IMR-90 (cell line): ENCODE data around the gene SHCBP1L. TPM values are rescaled to one million over a fixed set of nuclear protein-coding genes. Genes with fewer than 3 reads are reported as not detected.

ENCODE experiments used
- ATAC-seq: fragments of 200-7000 bp; cut with Tn5 transposase; 2 replicates; pipeline ENCODE4 v1.9.1; 2020; ENCODE audit warnings: low read depth, mild to moderate bottlenecking, moderate library complexity
- BruUV-seq: library from RNA; stranded (reverse); fragments of 400-500 nt; replicated peaks from 2 replicates; lab custom pipeline; 2021; lab: Mats Ljungman, UMichigan
- CTCF ChIA-PET: fragments of 300-600 bp; formaldehyde crosslinking; extraction: SDS; loops from one replicate; lab custom pipeline; 2021; ENCODE audit warnings: antibody characterized with exemption; lab: Yijun Ruan, JAX
- POLR2A ChIA-PET: fragments of 300-600 bp; sonication (Branson Sonifier 250); formaldehyde crosslinking; loops from one replicate; lab custom pipeline; 2022; ENCODE audit warnings: antibody characterized with exemption; ENCODE audit not compliant: unreplicated experiment; lab: Charles Lee
- DNase-seq: peaks from one replicate; pipeline ENCODE4 v3.0.0; 2013
- H2AFZ ChIP-seq: replicated peaks from 2 replicates; pipeline ENCODE3; 2013; ENCODE audit warnings: low read length, mild to moderate bottlenecking; ENCODE audit not compliant: poor library complexity
- H2AK5ac ChIP-seq: 2 replicates; pipeline ENCODE4 v1.6.1; 2013; ENCODE audit warnings: low read depth, low read length, inconsistent platforms
- H2AK9ac ChIP-seq: replicated peaks from 2 replicates; pipeline ENCODE3; 2013; ENCODE audit warnings: mild to moderate bottlenecking, low read depth, low read length, moderate library complexity; ENCODE audit not compliant: poor library complexity
- H2BK120ac ChIP-seq: 2 replicates; pipeline ENCODE4 v1.6.1; 2013; ENCODE audit warnings: low read depth, low read length, inconsistent platforms
- H2BK15ac ChIP-seq: 3 replicates; pipeline ENCODE4 v1.6.1; 2013; ENCODE audit warnings: low read depth, low read length, inconsistent platforms
- H2BK20ac ChIP-seq: 2 replicates; pipeline ENCODE4 v1.6.1; 2013; ENCODE audit warnings: low read depth, mild to moderate bottlenecking, inconsistent platforms, low read length, moderate library complexity
- H2BK5ac ChIP-seq: 2 replicates; pipeline ENCODE4 v1.6.1; 2013; ENCODE audit warnings: mild to moderate bottlenecking, low read depth, low read length, inconsistent platforms; ENCODE audit not compliant: poor library complexity, severe bottlenecking
- H3K14ac ChIP-seq: replicated peaks from 2 replicates; pipeline ENCODE4 v1.6.1; 2013; ENCODE audit warnings: low read depth, low read length, inconsistent platforms
- H3K18ac ChIP-seq: 2 replicates; pipeline ENCODE4 v1.6.1; 2013; ENCODE audit warnings: low read depth, low read length, control low read depth
- H3K23ac ChIP-seq: 2 replicates; pipeline ENCODE4 v1.6.1; 2013; ENCODE audit warnings: low read depth, low read length, inconsistent platforms
- H3K27ac ChIP-seq: 2 replicates; pipeline ENCODE4 v1.5.1; 2013; ENCODE audit warnings: mild to moderate bottlenecking, control low read depth, low read length; ENCODE audit not compliant: insufficient read depth
- H3K27me3 ChIP-seq: 2 replicates; pipeline ENCODE4 v1.6.1; 2013; ENCODE audit warnings: low read length; ENCODE audit not compliant: control insufficient read depth, insufficient read depth
- H3K36me3 ChIP-seq: 2 replicates; pipeline ENCODE4 v1.6.1; 2013; ENCODE audit warnings: low read length, mixed read lengths; ENCODE audit not compliant: control insufficient read depth, insufficient read depth
- H3K4ac ChIP-seq: 2 replicates; pipeline ENCODE4 v1.6.1; 2013; ENCODE audit warnings: low read depth, low read length, inconsistent platforms
- H3K4me1 ChIP-seq: 2 replicates; pipeline ENCODE4 v1.6.1; 2013; ENCODE audit warnings: low read length, mixed read lengths; ENCODE audit not compliant: control insufficient read depth, insufficient read depth
- H3K4me2 ChIP-seq: 2 replicates; pipeline ENCODE4 v1.6.1; 2013; ENCODE audit warnings: low read depth, mild to moderate bottlenecking, control low read depth, low read length, moderate library complexity
- H3K4me3 ChIP-seq: 2 replicates; pipeline ENCODE4 v1.5.1; 2013; ENCODE audit warnings: low read depth, mild to moderate bottlenecking, control low read depth, low read length, moderate library complexity; ENCODE audit not compliant: insufficient read depth
- H3K56ac ChIP-seq: 2 replicates; pipeline ENCODE4 v1.6.1; 2013; ENCODE audit warnings: low read length, inconsistent platforms; ENCODE audit not compliant: insufficient read depth; ENCODE audit errors: extremely low read depth
- H3K79me1 ChIP-seq, 2 experiments: 2 replicates each; pipeline ENCODE4 v1.6.1; 2013; ENCODE audit warnings: low read length in 2 of 2, inconsistent platforms in 1 of 2, low read depth in 1 of 2
- H3K9ac ChIP-seq: 2 replicates; pipeline ENCODE4 v1.6.1; 2013; ENCODE audit warnings: low read depth, low read length, control low read depth
- H3K9me1 ChIP-seq: 2 replicates; pipeline ENCODE4 v1.6.1; 2013; ENCODE audit warnings: low read length, inconsistent platforms; ENCODE audit not compliant: insufficient read depth
- H3K9me3 ChIP-seq: 2 replicates; pipeline ENCODE4 v1.6.1; 2013; ENCODE audit warnings: low read length; ENCODE audit not compliant: control insufficient read depth, insufficient read depth
- H4K20me1 ChIP-seq: 2 replicates; pipeline ENCODE4 v1.6.1; 2013; ENCODE audit warnings: low read length, inconsistent platforms; ENCODE audit not compliant: insufficient read depth
- H4K5ac ChIP-seq: 2 replicates; pipeline ENCODE4 v1.6.1; 2013; ENCODE audit warnings: mild to moderate bottlenecking, low read depth, low read length, control low read depth
- H4K8ac ChIP-seq, 2 experiments: 2 replicates each; pipeline ENCODE4 v1.6.1; 2013; ENCODE audit warnings: low read depth in 2 of 2, low read length in 2 of 2, control low read depth in 1 of 2, inconsistent platforms in 1 of 2
- H4K91ac ChIP-seq: 2 replicates; pipeline ENCODE4 v1.6.1; 2013; ENCODE audit warnings: low read depth, low read length, inconsistent platforms; ENCODE audit not compliant: insufficient read depth
- CHD1 ChIP-seq: IDR thresholded peaks from 2 replicates; pipeline ENCODE4 v1.6.1; 2012; ENCODE audit warnings: low read depth, low read length, improper control_type of control experiment
- MAFK ChIP-seq: IDR thresholded peaks from 2 replicates; pipeline ENCODE4 v1.6.1; 2012; ENCODE audit warnings: low read depth, low read length, improper control_type of control experiment
- POLR2A ChIP-seq: IDR thresholded peaks from 2 replicates; pipeline ENCODE4 v1.6.1; 2012; ENCODE audit warnings: mild to moderate bottlenecking, low read depth, low read length
- SMC3 ChIP-seq: fragments of 150-350 bp; IDR thresholded peaks from 2 replicates; pipeline ENCODE4 v1.6.1; 2016; ENCODE audit warnings: low read depth, mild to moderate bottlenecking, antibody characterized with exemption, low read length, moderate library complexity
- WGBS, 2 experiments: methylation state at CpG; one replicate each; pipeline versions ENCODE4 v1.1.5 to v1.1.7; 2013; ENCODE audit warnings: missing lambda C conversion rate in 2 of 2; ENCODE audit not compliant: insufficient read length in 1 of 2; ENCODE audit errors: extremely low coverage in 2 of 2; 5-methylcytosine and 5-hydroxymethylcytosine counted together
- dilution Hi-C: fragments of 300-500 bp; cut with HindIII; formaldehyde crosslinking; loops from one replicate; pipeline ENCODE4 v1.14.3; 2018; ENCODE audit warnings: low sequenced_read_pairs; ENCODE audit not compliant: unreplicated experiment
- in situ Hi-C: fragments of 300-500 bp; cut with MboI; formaldehyde crosslinking; loops from 3 replicates; pipeline ENCODE4 v1.14.3; 2019; ENCODE audit warnings: low sequenced_read_pairs, inconsistent platforms, mixed read lengths
- intact Hi-C: fragments of 100-400 bp; cut with micrococcal nuclease; formaldehyde crosslinking; loops from 2 replicates; pipeline ENCODE4 v1.10.0; 2022
- polyA plus RNA-seq, 3 experiments: library from polyadenylated mRNA; depleted of rRNA; stranded (reverse); fragments of >200 nt; gene quantifications; 2 replicates each; pipeline ENCODE4 v1.2.3, GENCODE V29; 2012; ENCODE audit warnings: low replicate concordance in 1 of 3
- total RNA-seq: library from RNA; depleted of rRNA; stranded (reverse); fragments of >200 nt; gene quantifications from 2 replicates; pipeline ENCODE4 v1.2.3, GENCODE V29; 2012
- TF ChIP-seq, protein P1 (sequence below): conservative IDR thresholded peaks from 2 replicates; pipeline ENCODE4 v1.5.1; 2012; ENCODE audit warnings: mild to moderate bottlenecking, low read depth, low read length, improper control_type of control experiment

SHCBP1L gene
- total and polyA plus RNA-seq, 2 of the 4 experiments (the other 2 are of a cell fraction) = not detected

DNA sequence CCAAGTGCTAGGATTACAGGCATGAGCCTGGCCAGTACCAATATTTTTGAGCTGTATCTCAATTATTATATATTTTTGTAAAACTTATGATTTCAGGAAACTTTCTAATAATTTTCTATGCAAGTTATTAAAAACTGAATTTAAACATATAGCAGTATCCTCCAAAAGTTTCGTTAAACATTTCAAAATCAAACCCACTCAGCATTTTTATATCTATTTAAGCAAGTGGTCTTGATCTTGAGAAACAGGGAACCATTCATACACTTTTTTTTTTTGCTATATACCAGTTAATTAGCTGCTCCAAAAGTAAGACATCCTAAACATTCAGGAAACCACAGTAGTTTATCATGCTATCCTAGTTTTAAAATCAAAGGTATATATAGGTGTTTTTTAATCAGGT lies 22.0 kb downstream of the SHCBP1L start:
- ChIA-PET CTCF (no interaction called here), POLR2A (no interaction called here)
- Histone ChIP-seq H2BK15ac (no peak overlapping the region), H3K79me1 (no peaks in the 10 kb centered on the region), H3K56ac (no peak overlapping the region), H3K23ac (no peak overlapping the region), H2BK5ac (no peak overlapping the region), H3K27me3 (peaks cover 2% of the 10 kb centered on the region; the same call in 1 of the 2 replicates), H3K4me1 (no peaks in the 10 kb centered on the region), H4K20me1 (no peaks in the 10 kb centered on the region), H4K91ac (no peak overlapping the region), H2BK120ac (no peak overlapping the region), H3K9ac (no peak overlapping the region), H4K8ac (no peak overlapping the region), H3K14ac (no peak overlapping the region), H3K9me3 (no peaks in the 10 kb centered on the region), H3K36me3 (no peaks in the 10 kb centered on the region), H3K9me1 (no peaks in the 10 kb centered on the region), H3K4ac (no peak overlapping the region), H4K5ac (no peak overlapping the region), H2AK5ac (no peak overlapping the region), H2BK20ac (no peak overlapping the region), H3K27ac (no peak overlapping the region), H2AK9ac (no peak overlapping the region), H3K18ac (no peak overlapping the region), H3K4me3 (no peak overlapping the region), H2AFZ (no peak overlapping the region), H3K4me2 (no peak overlapping the region)
- in situ Hi-C loops (no loop called here), intact Hi-C loops (no loop called here), dilution Hi-C loops (no loop called here)
- WGBS, 2 experiments = no CpG with 5 or more reads among the region's 1 CpG
- no peak for ATAC-seq
- TF ChIP-seq POLR2A (no peak), MAFK (peak; percentile 59), CHD1 (no peak), SMC3 (no peak)
- TF ChIP-seq, protein P1, sequence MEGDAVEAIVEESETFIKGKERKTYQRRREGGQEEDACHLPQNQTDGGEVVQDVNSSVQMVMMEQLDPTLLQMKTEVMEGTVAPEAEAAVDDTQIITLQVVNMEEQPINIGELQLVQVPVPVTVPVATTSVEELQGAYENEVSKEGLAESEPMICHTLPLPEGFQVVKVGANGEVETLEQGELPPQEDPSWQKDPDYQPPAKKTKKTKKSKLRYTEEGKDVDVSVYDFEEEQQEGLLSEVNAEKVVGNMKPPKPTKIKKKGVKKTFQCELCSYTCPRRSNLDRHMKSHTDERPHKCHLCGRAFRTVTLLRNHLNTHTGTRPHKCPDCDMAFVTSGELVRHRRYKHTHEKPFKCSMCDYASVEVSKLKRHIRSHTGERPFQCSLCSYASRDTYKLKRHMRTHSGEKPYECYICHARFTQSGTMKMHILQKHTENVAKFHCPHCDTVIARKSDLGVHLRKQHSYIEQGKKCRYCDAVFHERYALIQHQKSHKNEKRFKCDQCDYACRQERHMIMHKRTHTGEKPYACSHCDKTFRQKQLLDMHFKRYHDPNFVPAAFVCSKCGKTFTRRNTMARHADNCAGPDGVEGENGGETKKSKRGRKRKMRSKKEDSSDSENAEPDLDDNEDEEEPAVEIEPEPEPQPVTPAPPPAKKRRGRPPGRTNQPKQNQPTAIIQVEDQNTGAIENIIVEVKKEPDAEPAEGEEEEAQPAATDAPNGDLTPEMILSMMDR = no peak
- BruUV-seq = no TSS peak
- DNase-seq = no peak
